Epidermal melanocyte (primary cell): ENCODE results near the gene TTC33.
"Not testable (repeated sequence)": the region's sequence is repeated elsewhere in the genome, so short reads cannot be mapped to it uniquely, and the experiment has no call there.

Experiments
- DNase-seq: peaks from one replicate; pipeline ENCODE4 v3.0.0; 2011; ENCODE audit warnings: low spot score; ENCODE audit not compliant: insufficient read length

Gene TTC33

DNA sequence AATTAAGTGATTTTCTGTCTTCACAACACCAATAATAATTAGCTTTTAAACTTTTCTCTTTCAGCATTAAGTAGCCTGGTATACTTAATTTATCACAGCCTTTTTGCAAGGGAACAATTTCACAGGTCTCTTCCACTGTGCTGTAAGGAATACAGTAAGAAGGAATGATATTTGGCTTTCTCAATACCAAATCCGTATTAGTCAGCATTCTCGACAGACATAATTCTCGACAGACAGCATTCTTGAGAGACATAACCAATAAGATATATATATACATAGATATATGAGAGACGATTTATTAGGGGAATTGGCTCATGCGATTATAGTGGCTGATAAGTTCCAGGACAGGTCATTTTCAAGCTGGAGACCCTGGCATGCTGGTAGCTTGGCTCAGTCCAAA, 24.4 kb upstream of the TTC33 start:
- DNase-seq: no peak

- no peak for DNase-seq
Observed at GRCh38 chr5:40779561-40779960, 23.8 kb upstream of the TTC33 start.

DNA sequence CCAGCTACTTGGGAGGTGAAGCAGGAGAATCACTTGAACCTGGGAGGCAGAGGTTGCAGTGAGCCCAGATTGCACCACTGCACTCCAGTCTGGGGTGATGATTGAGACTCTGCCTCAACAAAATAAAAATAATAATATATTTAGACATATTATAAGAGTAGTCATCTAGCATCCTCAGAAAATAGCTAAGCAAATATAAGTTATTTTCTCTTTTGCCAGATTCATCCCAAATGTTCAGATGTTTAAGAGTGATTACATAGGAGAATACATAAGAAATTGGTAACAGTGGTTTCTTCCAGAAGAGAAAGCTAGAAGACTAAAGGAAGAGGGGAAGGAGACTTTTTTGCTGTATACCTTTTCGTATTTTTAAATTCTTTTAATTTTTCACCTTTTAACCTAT, 22.4 kb upstream of the TTC33 start:
- no peak for DNase-seq

- DNase-seq: no peak
Observed at GRCh38 chr5:40776658-40776977, 20.9 kb upstream of the TTC33 start.

GRCh38 chr5:40775846-40776657, 20.3 kb upstream of the TTC33 start:
- no peak for DNase-seq

- DNase-seq: no peak
Observed at GRCh38 chr5:40775085-40775845, 19.5 kb upstream of the TTC33 start.

GRCh38 chr5:40774623-40775022, 18.9 kb upstream of the TTC33 start:
- DNase-seq: no peak

- DNase-seq: no peak
Observed at GRCh38 chr5:40770764-40771163, 15.0 kb upstream of the TTC33 start.

GRCh38 chr5:40762705-40763104, 6.9 kb upstream of the TTC33 start:
- DNase-seq: no peak

DNA sequence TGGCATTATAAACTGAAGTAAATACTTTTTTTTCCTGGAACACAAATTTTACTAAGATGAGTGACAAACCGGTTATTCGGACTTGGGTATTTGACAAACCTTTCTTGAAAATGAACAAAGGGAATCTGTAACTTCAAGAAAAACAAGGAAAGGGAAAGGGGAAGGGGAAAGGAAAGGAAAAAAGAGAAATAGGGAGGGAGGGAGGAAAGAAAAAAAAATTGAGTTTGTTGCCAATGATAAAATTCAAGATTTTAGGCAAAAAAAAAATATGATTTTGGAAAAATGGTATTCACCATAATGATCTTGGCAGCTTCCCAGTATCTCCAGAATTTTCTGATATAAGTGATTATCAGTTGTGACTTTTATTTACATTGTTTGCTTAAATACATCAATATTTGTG, 1.6 kb upstream of the TTC33 start:
- DNase-seq: no peak

DNA sequence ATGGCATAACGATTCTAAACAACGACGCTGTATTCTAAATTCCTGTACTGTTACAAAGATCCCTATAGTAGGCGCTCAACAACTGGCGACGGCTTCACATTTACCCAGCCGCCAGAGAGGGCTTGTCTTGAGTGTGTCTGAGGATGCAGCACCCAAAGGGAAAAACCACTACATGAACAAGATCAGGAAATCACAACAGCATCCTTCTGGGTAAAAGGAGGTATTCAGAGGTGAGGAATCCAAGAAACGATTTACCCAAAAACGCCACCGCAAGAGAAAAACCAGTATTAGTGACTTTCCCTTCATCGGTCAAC, 711 bp downstream of the TTC33 start:
- peak; percentile 83 for DNase-seq

DNA sequence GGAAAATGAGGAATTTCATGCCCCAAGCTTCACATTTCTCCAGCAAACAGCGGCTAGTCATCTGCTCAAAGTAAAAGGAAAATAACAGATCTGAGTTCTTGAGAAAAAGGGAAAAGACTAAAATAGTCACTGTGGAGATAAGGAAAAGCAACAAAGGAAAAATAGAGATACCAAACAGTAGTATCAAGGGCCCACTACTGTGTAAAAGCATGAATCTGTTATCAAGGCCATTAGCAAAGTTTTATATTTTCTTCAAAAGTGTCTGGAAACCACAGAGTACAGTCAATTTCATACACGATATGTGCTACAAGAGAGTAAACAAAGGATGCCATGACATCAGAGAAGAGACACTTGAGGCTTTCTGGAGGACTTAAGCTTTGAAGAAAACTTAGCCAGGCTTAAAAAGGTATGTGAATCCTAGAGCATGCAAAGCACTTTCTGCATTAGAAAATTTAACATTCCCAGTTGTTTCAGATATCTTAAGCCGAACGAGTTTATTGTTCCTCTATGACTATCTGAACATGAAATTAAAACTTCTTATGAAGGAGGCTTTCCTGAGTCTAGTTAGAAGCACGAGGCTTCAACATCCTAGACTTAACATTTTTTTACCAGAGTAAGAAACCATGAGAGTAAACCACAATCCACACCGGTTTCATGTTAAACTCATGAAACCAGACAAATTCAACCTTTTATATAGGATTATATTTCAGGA, 1.2 kb downstream of the TTC33 start:
- peak; percentile 39 for DNase-seq

GRCh38 chr5:40746703-40747102, 9.1 kb downstream of the TTC33 start:
- no peak for DNase-seq

DNA sequence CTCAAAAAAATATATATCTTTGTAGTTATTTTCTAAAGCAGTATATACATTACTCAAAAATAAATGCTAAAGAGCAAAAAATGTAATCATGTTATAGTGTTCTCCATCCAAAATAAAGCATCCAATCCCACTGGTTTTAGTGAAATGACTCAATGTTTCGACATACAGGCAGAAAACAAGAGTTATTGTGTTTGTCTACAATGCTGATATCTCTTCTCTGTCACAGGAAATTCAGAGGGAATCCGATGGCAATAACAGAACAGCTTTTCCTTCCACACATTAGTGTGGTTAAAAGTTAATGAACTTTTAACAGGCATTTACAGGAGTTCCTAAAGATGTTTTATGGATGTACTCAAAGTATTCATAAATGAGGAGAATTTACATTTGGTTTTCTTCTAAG, 12.0 kb downstream of the TTC33 start:
- DNase-seq: no peak

GRCh38 chr5:40738502-40738901, 17.3 kb downstream of the TTC33 start:
- no peak for DNase-seq

DNA sequence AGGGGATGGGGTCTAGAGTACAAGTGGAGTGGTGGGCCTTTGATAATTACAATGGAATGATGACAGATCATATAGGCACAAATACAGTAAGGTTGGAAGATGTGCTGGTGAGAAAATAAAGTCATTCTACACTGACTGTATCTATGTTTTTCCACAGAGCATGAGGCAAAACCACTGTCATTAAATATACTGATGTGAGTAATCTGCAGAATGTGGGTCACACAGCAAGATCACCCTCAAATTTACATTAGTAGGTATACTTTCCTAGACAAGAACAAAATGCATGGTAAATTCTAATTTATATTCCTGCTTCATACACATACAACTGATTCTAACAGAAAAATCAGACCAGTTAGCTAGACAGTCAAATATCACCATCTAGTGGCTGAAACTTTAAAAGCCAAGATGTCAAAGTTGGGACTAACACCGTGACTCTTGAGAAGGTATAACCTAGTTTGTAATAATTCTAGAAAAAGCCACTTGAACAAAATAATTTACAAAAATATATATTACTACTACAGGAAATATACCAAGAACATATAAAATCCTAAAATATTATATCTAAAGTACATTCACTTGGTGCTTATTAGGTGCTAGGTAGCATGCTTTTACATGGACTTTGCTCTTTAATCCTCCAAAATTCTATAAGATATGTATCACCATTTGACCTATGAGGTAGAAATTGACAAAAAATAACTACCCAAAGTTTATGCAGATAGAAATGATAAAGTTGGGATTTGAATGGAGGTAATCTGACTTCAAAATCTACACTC, 19.5 kb downstream of the TTC33 start:
- no peak for DNase-seq

- no peak for DNase-seq
Observed at GRCh38 chr5:40735609-40736008, 20.2 kb downstream of the TTC33 start.

GRCh38 chr5:40734986-40735385, 20.8 kb downstream of the TTC33 start:
- DNase-seq: no peak

- DNase-seq: no peak
Observed at GRCh38 chr5:40733879-40734563, 21.7 kb downstream of the TTC33 start.

DNA sequence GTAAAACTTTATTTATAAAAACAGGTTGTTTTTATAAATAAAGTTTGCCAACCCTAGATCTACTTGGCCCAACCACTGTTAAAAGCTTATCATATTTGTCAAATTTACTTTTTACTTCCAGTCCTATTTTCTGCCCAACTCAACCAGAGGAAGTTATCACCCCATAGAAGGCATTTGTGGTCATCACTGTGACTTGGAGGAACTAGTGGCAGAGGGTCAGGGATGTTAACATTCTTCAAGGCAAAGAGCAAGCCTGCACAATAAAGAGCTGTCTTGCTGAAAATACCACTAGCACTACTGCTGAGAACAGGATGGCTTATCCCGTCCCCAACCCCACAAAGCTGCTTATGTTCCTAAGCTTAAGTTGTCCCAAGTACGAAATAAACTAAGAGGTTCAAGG, 22.3 kb downstream of the TTC33 start:
- DNase-seq: no peak

DNA sequence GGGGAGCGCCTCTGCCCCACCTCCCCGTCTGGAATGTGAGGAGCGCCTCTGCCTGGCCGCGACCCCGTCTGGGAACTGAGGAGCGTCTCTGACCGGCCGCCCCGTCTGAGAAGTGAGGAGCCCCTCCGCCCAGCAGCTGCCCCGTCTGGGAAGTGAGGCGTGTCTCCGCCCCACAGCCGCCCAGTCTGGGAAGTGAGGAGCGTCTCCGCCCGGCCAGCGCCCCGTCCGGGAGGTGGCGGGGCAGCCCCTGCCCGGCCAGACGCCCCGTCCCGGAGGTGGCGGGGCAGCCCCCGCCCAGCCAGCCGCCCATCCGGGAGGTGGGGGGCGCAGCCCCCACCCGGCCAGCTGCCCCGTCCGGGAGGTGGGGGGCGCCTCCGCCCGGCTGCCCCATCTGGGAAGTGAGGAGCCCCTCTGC, 33.3 kb downstream of the TTC33 start:
- not testable (repeated sequence) for DNase-seq
